GM18519 (cell line): ENCODE data around the gene CLSTN2.

Source experiments
- ATAC-seq: cut with Tn5 transposase; IDR thresholded peaks from one replicate; pipeline ENCODE4 v1.9.1; 2021; ENCODE audit warnings: mild to moderate bottlenecking, moderate library complexity; ENCODE audit not compliant: unreplicated experiment, low FRiP score

CLSTN2 gene

DNA sequence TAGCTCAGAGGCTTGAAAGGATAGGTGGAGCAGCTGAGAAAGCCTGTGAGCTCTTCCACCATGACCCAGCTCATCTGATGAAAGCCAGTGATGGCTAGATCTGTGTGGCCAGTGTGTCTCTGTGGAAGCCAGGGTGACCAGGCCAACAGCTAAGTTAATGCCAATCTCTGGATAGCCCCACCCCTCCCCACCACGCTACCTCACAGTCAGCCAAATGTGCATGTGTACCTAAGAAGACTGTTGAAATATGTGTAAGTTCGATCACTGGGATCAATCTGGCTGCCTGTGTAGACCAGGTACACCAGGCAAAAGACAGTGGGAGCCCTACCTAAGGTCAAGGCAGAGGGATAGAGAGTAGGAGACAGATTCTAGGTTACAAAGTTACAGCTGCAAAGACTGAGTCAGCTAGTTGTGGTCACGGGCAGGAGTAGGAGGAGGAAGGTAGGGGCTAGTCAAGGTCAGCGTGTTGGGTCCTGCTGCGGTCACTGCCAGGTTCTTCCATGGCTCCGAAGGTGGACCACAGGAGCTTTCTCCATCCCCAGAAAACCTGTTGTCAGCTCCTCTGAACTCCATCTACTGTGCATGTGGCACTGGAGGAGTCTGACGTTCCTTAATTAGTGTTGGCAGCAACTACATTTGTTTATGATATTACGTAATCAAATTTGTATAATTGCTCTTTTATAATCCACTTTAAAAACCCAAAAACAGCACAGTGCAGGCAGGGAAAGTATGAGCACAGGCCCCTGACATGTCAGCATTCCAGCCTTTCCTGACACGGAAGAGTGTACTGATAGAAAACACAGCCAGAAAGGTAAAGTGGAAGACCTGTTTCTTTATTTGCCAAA lies 318.0 kb downstream of the CLSTN2 start:
- ATAC-seq, result no peak

DNA sequence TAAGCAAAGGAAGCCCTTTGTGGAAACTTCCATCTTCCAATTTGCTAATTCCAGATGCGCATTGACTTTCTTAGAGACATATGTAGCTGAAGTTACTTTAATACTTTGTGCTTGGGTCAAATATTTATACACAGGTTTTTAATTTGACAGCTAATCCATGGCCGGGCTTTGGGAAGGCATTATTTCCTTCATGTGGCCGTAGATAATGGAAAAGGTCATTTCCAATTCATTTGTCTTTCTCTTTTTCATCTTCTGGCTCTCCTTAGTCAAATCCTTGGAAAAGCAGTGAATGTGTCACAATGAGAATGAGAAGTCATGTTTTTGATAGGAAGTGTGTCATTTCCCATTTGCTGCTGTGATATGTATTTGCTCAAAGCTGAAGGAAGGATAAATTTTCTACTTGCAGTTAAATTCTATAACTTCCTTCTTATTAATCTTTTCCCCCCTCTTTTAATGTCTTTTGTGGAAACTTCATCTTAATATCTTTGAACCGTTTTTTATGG lies 323.3 kb downstream of the CLSTN2 start:
- ATAC-seq, result no peak

DNA sequence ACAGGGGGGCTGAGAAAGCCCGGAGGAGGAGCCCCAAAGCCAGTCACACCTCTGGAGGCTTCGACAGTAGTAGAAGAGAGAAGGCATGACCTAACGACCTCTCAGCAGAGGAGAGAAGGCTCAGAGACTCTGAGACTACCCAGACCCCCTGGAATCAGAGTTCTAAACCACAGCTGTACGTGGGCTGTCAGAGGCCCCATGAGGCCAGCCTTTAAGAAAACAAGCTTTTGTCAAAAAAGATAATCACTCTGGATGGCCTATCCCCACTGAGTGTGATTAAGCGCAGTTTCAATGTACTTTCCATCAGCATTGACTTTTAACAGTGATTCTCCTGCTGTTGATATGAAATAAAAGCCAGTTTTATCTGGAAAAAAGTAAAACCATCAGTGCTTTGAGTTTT lies 330.3 kb downstream of the CLSTN2 start:
- ATAC-seq, result no peak

DNA sequence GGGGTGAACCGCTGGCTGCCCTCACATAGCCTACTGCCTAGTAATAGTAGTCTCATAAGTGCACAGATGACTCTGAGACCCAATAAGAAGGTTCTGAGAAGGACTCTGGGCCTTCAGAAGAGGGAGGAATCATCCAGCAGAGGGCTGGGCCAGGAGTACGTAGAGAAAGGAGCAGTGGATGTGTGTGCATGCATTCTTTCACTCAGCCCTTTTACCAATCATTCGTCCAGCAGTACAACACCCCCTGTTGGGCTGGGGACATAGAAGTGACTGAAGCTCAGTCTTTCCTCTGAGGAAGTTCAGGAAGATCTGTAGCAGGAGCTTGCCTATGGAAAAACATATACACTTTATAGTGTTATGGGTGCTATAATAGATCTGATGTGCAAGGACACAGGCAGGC lies 333.1 kb downstream of the CLSTN2 start:
- no peak for ATAC-seq

DNA sequence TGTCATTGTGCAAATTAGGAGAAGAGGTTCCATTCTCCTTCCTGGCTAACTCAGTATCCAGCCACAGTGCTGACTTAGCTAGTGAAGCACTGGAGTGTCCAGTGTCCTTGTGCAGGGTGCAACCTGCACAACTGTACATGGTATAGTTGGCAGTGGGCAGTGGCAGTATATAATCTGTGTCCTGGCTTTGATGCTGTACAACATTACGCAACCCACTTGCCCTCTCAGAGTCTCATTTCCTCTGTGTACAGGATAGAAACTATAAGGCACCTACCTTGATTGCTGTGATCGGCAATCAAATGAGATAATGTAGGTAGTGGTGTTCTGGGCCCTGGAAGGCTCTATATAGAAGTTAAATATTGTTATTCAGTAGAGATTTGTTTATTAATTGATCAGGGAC lies 333.6 kb downstream of the CLSTN2 start:
- ATAC-seq, result no peak

DNA sequence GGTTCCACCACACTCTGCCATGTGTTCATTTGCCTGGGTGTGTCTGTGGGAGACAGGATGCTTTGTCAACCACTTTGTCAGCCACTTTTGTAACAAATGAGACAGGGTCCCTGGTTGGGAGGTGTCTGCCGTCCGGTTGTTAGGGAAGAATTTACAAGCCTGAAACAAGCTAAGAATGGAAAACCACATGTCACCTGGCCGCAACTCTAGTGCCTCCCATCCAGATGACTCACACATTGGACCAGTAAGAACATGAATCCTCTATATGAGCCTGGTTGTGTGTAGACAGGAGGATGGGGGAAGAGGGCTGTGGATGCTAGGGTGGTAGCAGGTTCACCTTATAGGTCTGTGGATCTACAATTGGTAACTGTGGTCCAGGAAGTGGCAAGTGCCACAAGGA lies 335.3 kb downstream of the CLSTN2 start:
- ATAC-seq, result no peak

DNA sequence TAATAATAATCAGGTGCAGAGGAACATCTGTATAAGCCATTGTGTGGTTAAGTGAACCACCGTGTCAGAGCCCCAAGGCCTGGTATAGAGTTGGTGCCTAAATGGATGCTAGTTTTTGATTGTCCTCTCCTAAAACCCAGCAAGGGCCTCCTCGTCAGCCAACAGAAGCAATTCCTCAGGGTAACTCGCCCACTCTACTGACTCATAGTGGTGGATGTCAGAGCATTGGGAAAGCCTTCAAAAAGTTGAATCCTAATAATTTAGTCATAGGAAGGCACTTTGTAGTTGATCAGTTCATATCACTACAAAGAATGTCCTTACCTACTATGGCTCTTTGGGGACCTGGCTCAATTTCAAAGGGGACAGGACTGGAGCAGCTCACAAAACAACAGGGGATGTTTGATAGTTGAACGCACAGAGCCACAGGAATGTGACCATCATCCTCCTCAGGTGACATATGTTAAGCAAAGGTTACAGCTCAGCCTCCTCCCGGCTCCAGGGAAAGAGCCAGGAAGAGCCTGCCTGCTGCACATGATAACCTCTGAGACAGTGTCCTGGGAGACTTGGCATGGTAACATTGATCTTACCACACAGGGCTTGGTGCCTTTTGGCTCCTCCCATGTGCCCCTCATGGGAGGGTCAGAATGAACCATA lies 338.7 kb downstream of the CLSTN2 start:
- no peak for ATAC-seq

DNA sequence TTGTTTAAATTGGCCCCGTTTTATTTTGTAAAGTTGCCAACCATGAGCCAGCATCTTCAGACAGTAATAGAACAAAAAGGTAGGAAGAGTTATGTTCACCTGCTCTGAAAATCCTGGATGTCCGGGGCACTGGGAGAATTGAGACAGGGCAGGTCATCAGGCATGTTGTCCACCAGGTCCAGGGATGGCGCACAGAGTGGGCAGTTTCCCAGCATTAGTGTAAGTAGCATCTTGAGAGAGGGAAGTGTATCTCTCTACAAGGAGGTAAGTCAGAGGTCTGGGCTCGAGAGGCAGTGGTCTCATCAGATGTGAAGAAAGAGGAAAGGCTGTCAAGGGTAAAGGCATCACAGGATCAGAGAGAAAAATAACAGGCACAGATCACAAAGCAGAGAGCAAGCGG lies 339.4 kb downstream of the CLSTN2 start:
- no peak for ATAC-seq

DNA sequence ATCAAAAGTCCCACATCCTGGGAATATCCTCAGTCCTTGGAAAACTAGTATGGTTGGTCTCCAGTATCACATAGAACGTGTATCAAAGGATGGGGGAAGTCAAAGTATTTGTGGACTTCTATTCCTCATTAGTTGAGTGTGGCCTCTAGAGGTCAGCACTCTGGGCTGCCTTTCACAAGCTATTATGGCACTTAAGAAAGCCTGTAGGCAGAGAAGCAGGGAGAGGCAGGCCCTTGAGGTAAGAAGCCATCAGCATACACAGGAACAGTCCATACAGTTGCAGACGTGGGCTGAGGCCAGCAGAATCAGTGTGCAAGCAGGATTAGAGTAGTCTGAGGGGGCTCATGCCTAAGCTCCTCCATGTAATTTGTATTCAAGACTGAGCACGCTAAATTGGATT lies 341.7 kb downstream of the CLSTN2 start:
- no peak for ATAC-seq

DNA sequence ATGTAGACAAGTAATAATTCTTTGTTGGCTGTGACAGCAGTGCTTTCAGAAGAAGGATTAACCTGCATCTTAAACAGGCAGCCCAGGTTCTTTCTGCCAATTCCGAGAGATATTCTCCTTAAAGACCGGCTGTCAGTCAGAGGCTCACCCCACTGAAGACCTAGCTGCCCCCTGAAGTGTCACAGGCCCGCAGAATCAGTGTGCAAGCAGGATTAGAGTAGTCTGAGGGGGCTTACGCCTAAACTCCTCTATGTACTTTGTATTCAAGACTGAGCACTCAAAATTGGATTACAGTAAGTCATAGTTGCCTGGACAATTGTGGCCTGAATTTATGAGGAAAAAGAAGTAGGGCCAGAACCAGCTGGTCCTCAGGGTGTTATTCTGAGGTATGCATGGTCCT lies 342.9 kb downstream of the CLSTN2 start:
- no peak for ATAC-seq

DNA sequence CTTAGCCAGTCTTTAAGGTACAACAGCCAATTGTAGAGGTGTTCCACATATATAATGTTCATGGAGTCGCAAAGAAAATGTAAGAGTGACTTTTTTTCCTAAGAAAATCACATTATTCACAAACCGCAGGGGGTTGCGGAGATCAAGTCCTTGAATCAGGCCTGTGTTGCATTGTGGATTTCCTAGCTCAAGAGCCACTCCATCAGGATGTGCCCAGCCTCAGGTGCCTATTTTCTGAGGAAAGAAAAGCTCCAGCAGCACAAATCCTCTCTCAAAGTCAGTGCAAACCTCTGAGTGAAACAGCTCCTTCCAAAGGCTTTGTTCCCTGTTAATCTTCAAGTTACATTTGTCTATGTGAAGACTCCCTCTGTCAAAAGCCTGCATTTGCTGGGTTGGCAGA lies 349.4 kb downstream of the CLSTN2 start:
- no peak for ATAC-seq

DNA sequence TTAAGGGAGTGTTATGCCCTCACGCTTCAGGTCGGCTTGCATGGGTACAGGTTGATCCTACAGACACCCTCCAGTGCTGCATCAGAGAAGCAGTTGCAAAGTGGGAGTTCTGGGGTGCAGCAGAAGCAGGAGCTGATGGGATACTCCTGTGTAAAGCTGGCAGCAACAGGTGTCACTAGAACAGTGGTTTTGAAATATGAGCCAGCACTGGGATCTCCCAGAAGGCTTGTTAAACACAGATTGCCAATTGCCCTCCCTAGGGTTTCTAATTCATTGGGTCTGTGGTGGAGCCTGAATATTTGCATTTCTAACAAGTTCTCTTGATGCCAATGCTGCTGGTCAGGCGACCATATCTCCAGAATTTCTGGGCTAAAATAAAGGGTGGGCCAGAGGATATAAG lies 350.4 kb downstream of the CLSTN2 start:
- ATAC-seq, result no peak

DNA sequence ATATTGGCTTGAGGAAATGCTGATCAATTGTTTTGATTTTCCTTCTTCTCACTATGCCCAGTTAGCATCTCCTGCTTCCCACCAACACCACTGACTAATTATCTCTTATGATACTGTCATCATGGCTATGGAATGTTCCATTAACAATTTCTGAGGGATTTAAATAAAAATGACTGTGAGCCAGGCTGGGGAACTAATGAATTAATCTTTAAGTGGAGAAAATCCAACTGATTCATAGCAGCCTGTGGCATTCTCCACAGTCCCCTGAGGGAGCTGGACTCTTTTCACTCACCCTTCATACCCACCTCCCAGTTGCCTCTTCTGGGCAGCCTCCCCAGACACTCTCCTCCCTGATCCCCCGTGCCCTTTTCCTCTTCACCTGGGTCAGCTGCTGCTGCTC lies 353.6 kb downstream of the CLSTN2 start:
- ATAC-seq, result no peak

DNA sequence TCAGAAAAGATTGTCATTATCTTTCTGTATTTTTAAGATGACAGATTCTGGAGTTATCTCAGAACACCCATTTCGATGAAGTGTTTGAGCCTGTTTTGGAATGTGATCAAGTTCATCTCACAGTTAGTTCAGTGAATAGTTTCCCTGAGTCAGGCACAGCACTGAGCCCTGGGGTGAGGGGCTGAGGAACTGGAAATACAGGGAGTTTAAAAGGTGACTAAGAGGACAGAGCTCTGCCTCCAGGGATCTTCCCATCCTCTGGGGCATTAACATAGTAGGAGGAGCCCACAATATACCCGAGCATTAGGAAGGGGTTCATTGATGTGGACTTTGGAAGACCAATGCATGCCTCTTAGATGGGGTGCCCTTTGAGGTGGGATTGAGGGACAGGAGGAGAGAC lies 355.1 kb downstream of the CLSTN2 start:
- ATAC-seq, result no peak

DNA sequence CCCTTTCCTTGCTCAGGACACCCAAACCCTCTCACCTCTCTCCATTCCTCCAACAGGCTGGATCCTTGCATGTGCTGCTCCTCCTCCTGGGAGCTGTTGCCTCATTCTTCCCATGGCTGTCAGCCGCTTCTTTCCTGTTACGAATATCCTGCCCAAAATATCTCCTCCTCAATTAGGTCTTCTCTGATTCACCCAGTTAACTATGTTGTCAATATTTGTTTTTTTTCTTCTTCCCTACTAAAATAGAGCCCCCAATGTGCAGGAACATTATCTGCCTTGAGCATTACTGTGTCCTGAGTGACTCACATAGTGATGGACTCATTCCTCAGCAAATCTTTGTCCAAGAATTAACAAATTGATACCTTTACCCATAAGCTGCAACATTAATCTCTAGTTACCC lies 357.2 kb downstream of the CLSTN2 start:
- no peak for ATAC-seq

DNA sequence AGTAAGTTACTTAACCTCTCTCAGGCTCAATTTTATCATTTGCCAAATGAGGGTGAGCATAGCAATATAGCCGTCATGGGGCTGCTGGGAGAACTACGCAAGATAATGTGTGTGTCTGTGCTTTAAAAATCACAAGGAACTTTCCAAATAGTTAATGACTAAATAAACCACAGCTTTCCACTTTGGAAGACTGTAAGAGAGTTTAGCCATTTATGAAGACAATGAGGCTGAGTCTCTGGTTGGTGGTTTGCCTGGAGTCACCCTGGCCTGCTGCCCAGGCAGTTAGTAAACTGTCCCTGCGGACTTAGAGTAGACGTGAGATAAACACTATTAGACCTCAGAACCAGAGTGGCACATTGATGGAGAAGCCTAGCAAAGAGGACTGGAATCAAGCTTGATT lies 357.7 kb downstream of the CLSTN2 start:
- ATAC-seq, result no peak

DNA sequence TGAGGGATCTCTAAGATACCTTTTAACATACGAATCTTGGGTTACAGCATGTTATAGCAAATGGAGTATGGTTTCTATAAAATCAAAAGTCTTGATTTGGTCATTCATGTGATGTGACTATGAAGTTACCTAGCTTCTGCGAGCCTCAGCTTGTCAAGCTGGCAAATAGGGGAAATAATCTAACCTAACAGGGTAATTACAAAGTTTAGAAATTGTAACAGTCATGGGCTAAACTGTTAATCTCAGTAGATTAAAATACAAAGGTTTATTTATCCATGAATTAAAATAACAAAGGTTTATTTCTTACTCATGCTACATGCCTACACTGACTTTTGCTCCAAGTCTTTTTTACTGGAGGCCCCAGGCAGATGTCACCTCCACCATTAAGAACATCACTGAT lies 359.1 kb downstream of the CLSTN2 start:
- no peak for ATAC-seq

DNA sequence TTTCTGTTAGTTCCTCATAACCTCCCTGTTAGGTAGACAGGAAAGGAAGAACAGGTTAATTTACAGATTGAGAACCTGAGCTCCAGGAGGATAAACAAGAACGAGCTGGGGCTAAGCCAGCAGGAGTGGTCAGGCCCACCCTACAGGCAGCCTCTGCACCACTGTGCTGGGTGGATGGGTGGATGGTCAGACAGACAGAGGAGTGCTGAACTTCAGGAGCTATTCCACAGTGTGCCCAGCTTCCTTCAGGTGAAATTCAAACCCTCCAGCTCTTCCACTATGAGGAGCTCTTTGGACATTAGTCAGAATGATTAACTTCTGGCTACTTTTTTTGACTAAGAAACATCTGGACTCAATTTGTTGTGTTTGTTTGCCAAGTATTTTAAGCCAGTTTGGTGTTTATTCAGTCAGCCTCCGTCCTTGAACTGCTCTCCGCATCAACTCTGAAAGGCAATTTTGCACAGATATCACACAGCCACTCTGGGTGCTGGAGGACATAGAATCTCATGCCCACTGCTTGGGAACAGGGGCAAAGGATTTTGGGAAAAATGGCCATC lies 361.9 kb downstream of the CLSTN2 start:
- no peak for ATAC-seq

DNA sequence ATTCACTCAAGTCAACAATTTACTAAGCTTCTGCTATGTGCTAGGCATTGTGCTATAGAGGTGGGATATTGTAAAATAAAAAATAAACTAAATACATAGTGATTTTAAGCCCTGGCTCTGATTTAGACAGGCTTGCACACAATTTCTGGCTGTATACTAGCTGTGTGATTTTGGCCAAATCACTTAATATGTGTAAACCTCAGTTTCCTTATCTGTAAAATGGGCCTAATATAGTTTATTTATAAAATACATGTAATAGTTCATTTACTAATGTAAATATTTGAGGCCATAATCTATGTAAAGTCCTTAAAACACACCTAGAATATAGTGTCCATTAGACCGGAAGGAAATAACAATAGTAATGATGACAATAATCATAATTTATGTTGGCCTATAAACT lies 363.1 kb downstream of the CLSTN2 start:
- ATAC-seq, result no peak

DNA sequence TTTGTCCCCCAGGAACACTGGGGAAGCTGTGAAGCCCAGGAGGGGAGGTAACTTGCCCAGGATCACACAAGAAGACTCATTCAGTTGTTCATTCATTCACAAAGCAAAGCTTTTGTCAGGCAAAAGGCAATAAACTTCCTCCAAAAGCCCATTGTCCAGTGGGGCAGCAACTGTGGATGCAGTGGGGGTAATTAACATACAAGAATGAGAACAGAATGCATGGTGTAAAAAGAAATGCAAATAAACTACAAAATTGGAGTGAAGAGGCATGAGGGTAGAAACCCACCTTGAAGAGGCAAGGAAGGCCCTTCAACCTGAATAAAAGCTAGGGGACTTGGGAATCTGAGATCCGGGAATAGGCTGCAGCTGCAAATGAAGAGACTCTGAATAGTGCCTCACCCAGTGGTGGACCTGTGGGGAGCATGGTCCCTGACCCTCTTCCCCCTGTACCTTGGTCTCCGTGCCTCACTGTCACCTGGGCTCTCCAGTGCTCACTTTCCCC lies 363.6 kb downstream of the CLSTN2 start:
- ATAC-seq, result no peak

DNA sequence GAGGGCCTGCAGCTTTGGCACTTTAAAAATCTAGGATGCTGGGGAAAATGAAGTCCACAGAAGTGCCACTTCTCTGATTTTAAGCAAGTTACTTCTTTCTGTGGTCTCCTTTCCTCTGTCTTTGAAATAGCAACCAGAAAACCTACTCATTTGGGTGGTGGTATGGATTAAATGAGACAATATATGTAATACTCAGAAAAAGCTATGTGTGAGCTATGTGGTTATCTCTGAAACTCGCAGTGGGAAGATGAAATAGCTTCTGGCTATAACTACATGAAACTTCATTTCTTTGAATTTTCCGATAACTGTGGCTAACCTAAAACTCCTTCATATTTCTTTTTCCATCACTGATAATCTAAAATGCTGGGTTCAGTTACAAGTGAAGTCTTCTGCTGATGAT lies 368.9 kb downstream of the CLSTN2 start:
- no peak for ATAC-seq

DNA sequence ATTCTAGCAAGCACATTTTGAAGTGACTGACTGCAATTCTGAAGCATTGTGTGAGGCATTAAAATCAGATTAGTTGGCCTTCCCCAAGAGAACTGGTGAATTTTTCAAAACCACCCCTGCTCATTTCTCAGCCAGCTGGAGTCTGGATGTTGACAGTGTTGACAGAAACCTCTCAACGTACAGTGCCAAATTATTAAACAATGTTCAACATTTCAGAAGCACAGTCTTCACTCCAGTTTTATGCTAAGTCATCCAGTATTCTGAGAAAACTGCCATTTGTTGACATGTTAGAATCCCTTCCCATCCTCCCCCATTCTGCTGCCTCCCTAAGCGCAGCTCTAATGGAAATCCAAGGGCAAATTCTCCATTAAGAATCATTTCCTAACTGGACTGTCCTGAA lies 373.6 kb downstream of the CLSTN2 start:
- no peak for ATAC-seq
